C4-2B (cell line): Measurements from ENCODE around the gene ARHGAP26.

Experiments used
- CTCF ChIP-seq: fragments of 450-650 bp; conservative IDR thresholded peaks from 2 replicates; pipeline ENCODE4 v1.5.1; 2017; ENCODE audit warnings: mild to moderate bottlenecking
- ZFX ChIP-seq: fragments of 450-650 bp; IDR thresholded peaks from 2 replicates; pipeline ENCODE4 v1.6.1; 2017

GRCh38 chr5:142828797-142829535 lies 58.8 kb downstream of the ARHGAP26 start:
- TF ChIP-seq CTCF, result no peak
- TF ChIP-seq ZFX, result no peak
